Keratinocyte (primary cell): Measurements from ENCODE around the gene DENND6B. TPM values are rescaled to one million over a fixed set of nuclear protein-coding genes. Genes with fewer than 3 reads are reported as not detected.

Experiments
- DNase-seq: peaks from one replicate; pipeline ENCODE4 v3.0.0-alpha.2; 2011; ENCODE audit warnings: low read depth, missing footprints, low spot score
- FAIRE-seq: peaks from 2 replicates; lab custom pipeline; 2011; peaks lifted over from hg19 to GRCh38; lab: Jason Lieb, UNC
- H2AFZ ChIP-seq: 2 replicates; pipeline ENCODE4 v1.6.0; 2012; ENCODE audit warnings: low read length, control low read depth, inconsistent platforms; ENCODE audit not compliant: control insufficient read depth
- H3K27ac ChIP-seq: 2 replicates; pipeline ENCODE4 v1.5.1; 2011; ENCODE audit warnings: low read length; ENCODE audit not compliant: control insufficient read depth, insufficient read depth
- H3K27me3 ChIP-seq: 3 replicates; pipeline ENCODE4 v1.6.0; 2011; ENCODE audit warnings: low read length; ENCODE audit not compliant: control insufficient read depth, insufficient read depth; ENCODE audit errors: extremely low read depth
- H3K36me3 ChIP-seq, 2 experiments: 2 replicates in 1 of 2; 3 replicates in 1 of 2; pipeline ENCODE4 v1.5.1; 2011; ENCODE audit warnings: low read length in 2 of 2, mild to moderate bottlenecking in 1 of 2; ENCODE audit not compliant: control insufficient read depth in 2 of 2, insufficient read depth in 2 of 2; ENCODE audit errors: extremely low read depth in 1 of 2
- H3K4me1 ChIP-seq: 3 replicates; pipeline ENCODE4 v1.5.1; 2011; ENCODE audit warnings: low read length; ENCODE audit not compliant: control insufficient read depth, insufficient read depth; ENCODE audit errors: extremely low read depth
- H3K4me2 ChIP-seq: 3 replicates; pipeline ENCODE4 v1.6.0; 2011; ENCODE audit warnings: low read depth, low read length; ENCODE audit not compliant: control insufficient read depth, insufficient read depth; ENCODE audit errors: extremely low read depth
- H3K4me3 ChIP-seq, 3 experiments: fragments of 200-600 bp in 1 of 3; sonication (generic) in 1 of 3; 2 replicates in 2 of 3; 3 replicates in 1 of 3; pipeline ENCODE4 v1.5.1; 2011 to 2016; ENCODE audit warnings: low read length in 3 of 3, mild to moderate bottlenecking in 3 of 3, control low read depth in 2 of 3, inconsistent platforms in 1 of 3, low read depth in 1 of 3, mixed read lengths in 1 of 3, mixed run types in 1 of 3, moderate library complexity in 1 of 3; ENCODE audit not compliant: control insufficient read depth in 2 of 3, insufficient read depth in 2 of 3; ENCODE audit errors: extremely low read depth in 1 of 3
- H3K79me2 ChIP-seq: 2 replicates; pipeline ENCODE4 v1.6.0; 2012; ENCODE audit warnings: low read length; ENCODE audit not compliant: control insufficient read depth, insufficient read depth
- H3K9ac ChIP-seq: 3 replicates; pipeline ENCODE4 v1.6.0; 2011; ENCODE audit warnings: low read length; ENCODE audit not compliant: control insufficient read depth, insufficient read depth; ENCODE audit errors: extremely low read depth
- H3K9me1 ChIP-seq: 3 replicates; pipeline ENCODE4 v1.6.0; 2011; ENCODE audit warnings: low read length; ENCODE audit not compliant: control insufficient read depth, insufficient read depth; ENCODE audit errors: extremely low read depth
- H3K9me3 ChIP-seq: 2 replicates; pipeline ENCODE4 v1.5.1; 2012; ENCODE audit warnings: low read depth, low read length; ENCODE audit not compliant: control insufficient read depth
- H4K20me1 ChIP-seq: 3 replicates; pipeline ENCODE4 v1.6.0; 2011; ENCODE audit warnings: low read length; ENCODE audit not compliant: control insufficient read depth, insufficient read depth; ENCODE audit errors: extremely low read depth
- EZH2 ChIP-seq: IDR thresholded peaks from one replicate; pipeline ENCODE4 v1.6.1; 2012; ENCODE audit warnings: inconsistent platforms, mild to moderate bottlenecking, low read length, moderate library complexity
- dilution Hi-C: fragments of 300-500 bp; cut with MboI; formaldehyde crosslinking; loops from one replicate; pipeline ENCODE4 v1.7.0; 2020; ENCODE audit warnings: low sequenced_read_pairs; ENCODE audit not compliant: extremely low pct_ligation_motif_present
- polyA plus RNA-seq, 5 experiments: library from polyadenylated mRNA; depleted of rRNA in 3 of 5; stranded (reverse) in 3 of 5; stranded (forward) in 1 of 5; unstranded in 1 of 5; fragments of >200 nt; gene quantifications; 1 replicate in 1 of 5; 2 replicates in 3 of 5; 3 replicates in 1 of 5; pipeline versions ENCODE4 v1.2.1 to v1.2.3, GENCODE V29; 2011 to 2012; ENCODE audit warnings: missing spikeins in 2 of 5, low read depth in 1 of 5, low replicate concordance in 1 of 5
- TF ChIP-seq, protein P1 (sequence below), 3 experiments: IDR thresholded peaks in 1 of 3; conservative IDR thresholded peaks in 1 of 3; optimal IDR thresholded peaks in 1 of 3; 2 replicates in 2 of 3; 3 replicates in 1 of 3; pipeline versions ENCODE3 to v1.5.1; 2011; ENCODE audit warnings: low read length in 3 of 3, mild to moderate bottlenecking in 3 of 3, moderate library complexity in 2 of 3, control low read depth in 1 of 3, inconsistent platforms in 1 of 3; ENCODE audit not compliant: insufficient read depth in 2 of 3; ENCODE audit errors: extremely low read depth in 1 of 3

Gene DENND6B
- polyA plus RNA-seq, 1 donor (not counting 4 experiments of a cell fraction or from before 2014, with no cell fraction given), result 0.94 TPM

DNA sequence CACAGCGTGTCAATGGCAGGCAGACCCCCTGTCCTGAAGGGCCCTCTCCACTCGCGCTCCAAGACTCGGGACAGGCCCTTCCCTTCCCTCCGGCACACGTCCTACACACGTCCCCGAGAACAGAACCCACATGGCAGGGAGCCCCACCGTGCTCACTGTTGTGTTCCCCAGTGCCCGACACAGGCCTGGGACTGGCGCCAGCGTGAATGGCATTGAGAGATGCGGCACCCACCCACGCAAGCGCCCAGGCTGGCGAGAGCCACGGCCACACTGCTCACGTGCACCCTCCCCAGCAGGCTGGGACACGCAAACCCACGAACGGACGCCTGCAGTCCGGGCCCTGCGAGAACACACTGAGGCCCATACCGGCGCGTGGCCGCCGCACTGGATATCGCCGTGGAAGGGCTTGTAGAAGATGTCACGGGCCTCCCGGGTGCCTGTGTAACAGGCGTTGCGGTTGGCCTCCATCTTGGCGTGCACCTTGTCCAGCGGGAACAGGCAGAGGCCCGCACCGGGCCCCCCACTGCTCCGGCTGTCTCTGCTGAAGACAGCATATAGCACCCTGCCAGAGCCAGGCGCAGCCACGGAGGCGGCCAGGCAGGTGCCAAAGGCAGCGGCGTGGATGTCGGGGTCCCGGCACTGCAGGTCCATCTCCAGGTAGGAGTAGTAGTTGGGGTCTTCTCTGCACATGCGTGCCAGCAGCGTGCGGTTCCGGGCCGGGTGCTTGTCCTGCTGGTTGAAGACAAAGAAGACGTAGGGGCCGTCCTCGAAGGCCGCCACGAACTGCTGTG is 37.5 kb downstream of the DENND6B start:
- Histone ChIP-seq H3K9ac (no peak overlapping the region), H3K27ac (no peak overlapping the region), H4K20me1 (peaks cover 10% of the 10 kb centered on the region), H3K4me1 (peaks cover 16% of the 10 kb centered on the region), H3K9me1 (no peaks in the 10 kb centered on the region), H3K79me2 (peaks cover 70% of the 10 kb centered on the region), H3K27me3 (no peaks in the 10 kb centered on the region), H3K9me3 (no peaks in the 10 kb centered on the region), H2AFZ (no peak overlapping the region), H3K4me2 (no peak overlapping the region), H3K36me3 (peaks cover 23 to 31% of the 10 kb centered on the region in 2 experiments), H3K4me3 (no peak overlapping the region)
- dilution Hi-C loops, result no loop called here
- FAIRE-seq, result no peak
- DNase-seq, result no peak
- TF ChIP-seq, protein P1, sequence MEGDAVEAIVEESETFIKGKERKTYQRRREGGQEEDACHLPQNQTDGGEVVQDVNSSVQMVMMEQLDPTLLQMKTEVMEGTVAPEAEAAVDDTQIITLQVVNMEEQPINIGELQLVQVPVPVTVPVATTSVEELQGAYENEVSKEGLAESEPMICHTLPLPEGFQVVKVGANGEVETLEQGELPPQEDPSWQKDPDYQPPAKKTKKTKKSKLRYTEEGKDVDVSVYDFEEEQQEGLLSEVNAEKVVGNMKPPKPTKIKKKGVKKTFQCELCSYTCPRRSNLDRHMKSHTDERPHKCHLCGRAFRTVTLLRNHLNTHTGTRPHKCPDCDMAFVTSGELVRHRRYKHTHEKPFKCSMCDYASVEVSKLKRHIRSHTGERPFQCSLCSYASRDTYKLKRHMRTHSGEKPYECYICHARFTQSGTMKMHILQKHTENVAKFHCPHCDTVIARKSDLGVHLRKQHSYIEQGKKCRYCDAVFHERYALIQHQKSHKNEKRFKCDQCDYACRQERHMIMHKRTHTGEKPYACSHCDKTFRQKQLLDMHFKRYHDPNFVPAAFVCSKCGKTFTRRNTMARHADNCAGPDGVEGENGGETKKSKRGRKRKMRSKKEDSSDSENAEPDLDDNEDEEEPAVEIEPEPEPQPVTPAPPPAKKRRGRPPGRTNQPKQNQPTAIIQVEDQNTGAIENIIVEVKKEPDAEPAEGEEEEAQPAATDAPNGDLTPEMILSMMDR (optimal IDR thresholded peaks at IDR 0.05 in 1 of 3, IDR thresholded peaks at IDR 0.05 in 1 of 3, conservative IDR thresholded peaks at IDR 0.05 in 1 of 3; ENCODE audit: extremely low read depth in 1 of 3, insufficient read depth in 2 of 3, low read length in 3 of 3), result no peak
- TF ChIP-seq EZH2, result no peak

DNA sequence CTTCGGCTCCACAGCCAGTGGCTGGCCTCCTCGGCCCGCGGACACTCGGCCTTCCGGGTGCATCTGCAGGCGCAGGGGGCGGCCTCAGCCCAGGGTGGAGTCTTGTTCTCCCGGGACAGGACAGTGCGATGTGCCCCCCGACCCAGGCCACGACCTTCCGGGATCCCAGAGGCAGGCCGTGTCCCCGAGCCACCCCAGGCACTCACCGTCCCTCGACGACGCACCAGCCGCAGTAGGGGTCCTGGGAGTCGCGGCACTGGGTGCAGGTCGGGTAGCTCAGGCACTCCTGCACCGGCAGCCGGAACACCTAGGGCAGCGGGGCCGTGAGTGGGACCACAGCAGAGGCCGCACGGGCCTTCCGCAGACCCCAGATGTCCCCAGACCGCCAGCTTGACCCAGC is 39.1 kb downstream of the DENND6B start:
- no peaks in the 10 kb centered on the region for H3K27me3 ChIP-seq
- H3K36me3 ChIP-seq, result peaks cover 24 to 31% of the 10 kb centered on the region in 2 experiments
- peaks cover 10% of the 10 kb centered on the region for H4K20me1 ChIP-seq
- DNase-seq, result no peak
- H3K79me2 ChIP-seq, result peaks cover 56% of the 10 kb centered on the region
- no peak overlapping the region for H3K4me3 ChIP-seq
- dilution Hi-C loops, result no loop called here
- no peak overlapping the region for H3K4me2 ChIP-seq
- no peak for FAIRE-seq
- no peak overlapping the region for H3K9ac ChIP-seq
- no peaks in the 10 kb centered on the region for H3K9me3 ChIP-seq
- peaks cover 7% of the 10 kb centered on the region for H3K4me1 ChIP-seq
- H2AFZ ChIP-seq, result no peak overlapping the region
- no peaks in the 10 kb centered on the region for H3K9me1 ChIP-seq
- no peak overlapping the region for H3K27ac ChIP-seq
- TF ChIP-seq EZH2, result no peak
- TF ChIP-seq, protein P1 (optimal IDR thresholded peaks at IDR 0.05 in 1 of 3, IDR thresholded peaks at IDR 0.05 in 1 of 3, conservative IDR thresholded peaks at IDR 0.05 in 1 of 3; ENCODE audit: extremely low read depth in 1 of 3, insufficient read depth in 2 of 3, low read length in 3 of 3), result no peak
